Measurements from ENCODE around the gene ADSS2.

ADSS2 gene

GRCh38 chr1:244422174-244422573, 29.5 kb downstream of the ADSS2 start:
- TF ChIP-seq CTCF (IDR thresholded peaks at IDR 0.05), result no peak

- TF ChIP-seq CTCF (IDR thresholded peaks at IDR 0.05), result no peak
Measured at GRCh38 chr1:244419024-244419423, 32.7 kb downstream of the ADSS2 start.

GRCh38 chr1:244414543-244414942, 37.2 kb downstream of the ADSS2 start:
- no peak for TF ChIP-seq CTCF (IDR thresholded peaks at IDR 0.05)

GRCh38 chr1:244413736-244414135, 38.0 kb downstream of the ADSS2 start:
- no peak for TF ChIP-seq CTCF (IDR thresholded peaks at IDR 0.05)

GRCh38 chr1:244412176-244412575, 39.5 kb downstream of the ADSS2 start:
- TF ChIP-seq CTCF (IDR thresholded peaks at IDR 0.05), result no peak

GRCh38 chr1:244409701-244410100, 42.0 kb downstream of the ADSS2 start:
- no peak for TF ChIP-seq CTCF (IDR thresholded peaks at IDR 0.05)

- no peak for TF ChIP-seq CTCF (IDR thresholded peaks at IDR 0.05)
Measured at GRCh38 chr1:244406337-244406736, 45.4 kb downstream of the ADSS2 start.

GRCh38 chr1:244405856-244406255, 45.9 kb downstream of the ADSS2 start:
- no peak for TF ChIP-seq CTCF (IDR thresholded peaks at IDR 0.05)

Data from LNCAP (cell line).